GM18517 (cell line): ENCODE results near the gene JTB.
A peak's percentile ranks its signal among the peaks of the same experiment; 100 is the strongest.
"Not testable (repeated sequence)": the region's sequence is repeated elsewhere in the genome, so short reads cannot be mapped to it uniquely, and the experiment has no call there.

Experiments used
- ATAC-seq: cut with Tn5 transposase; IDR thresholded peaks from one replicate; pipeline ENCODE4 v1.9.1; 2021; ENCODE audit warnings: mild to moderate bottlenecking, moderate library complexity; ENCODE audit not compliant: unreplicated experiment

The JTB gene

DNA sequence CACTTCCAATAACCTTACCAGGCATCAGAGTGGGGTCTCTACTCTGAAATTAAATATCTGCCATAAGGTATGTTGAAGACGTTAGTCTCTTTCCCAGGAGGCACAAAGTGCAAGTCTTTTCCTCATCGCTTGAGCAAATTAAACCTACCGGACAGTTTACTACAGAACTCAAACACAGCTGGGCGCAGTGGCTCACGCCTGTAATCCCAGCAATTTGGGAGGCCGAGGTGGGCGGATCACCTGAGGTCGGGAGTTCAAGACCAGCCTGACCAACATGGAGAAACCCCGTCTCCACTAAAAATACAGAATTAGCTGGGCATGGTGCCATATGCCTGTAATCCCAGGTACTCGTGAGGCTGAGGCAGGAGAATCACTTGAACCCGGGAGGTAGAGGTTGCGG is 1.6 kb upstream of the JTB start:
- ATAC-seq, result not testable (repeated sequence)

DNA sequence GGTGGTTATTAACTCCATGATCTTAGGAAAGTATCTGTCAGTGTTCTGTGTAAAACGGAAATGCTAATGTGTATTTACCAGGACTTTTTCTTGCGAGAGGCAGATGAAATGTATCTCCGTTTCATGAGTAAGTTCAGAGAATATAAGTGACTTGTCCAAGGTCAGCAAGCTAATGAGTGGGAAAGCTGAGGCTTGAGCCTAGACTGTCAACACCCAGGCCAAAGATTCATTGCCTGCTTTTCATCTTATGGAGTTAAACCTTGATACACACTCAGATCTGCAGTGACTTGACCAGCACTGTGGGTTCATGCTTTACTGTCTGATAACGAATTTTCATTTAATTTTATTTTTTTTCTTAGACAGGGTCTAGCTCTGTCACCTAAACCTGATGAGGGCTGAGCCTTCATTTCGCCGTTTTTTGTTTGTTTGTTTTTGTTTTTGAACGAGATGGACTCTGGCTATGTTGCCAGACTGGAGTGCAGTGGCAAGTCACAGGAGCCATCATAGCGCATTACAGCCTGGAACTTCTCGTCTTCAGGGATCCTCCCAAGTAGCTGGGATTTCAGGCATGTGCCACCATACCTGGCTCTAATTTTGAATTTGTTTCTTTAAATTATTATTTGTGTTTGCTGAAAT is 918 bp upstream of the JTB start:
- ATAC-seq, result no peak

DNA sequence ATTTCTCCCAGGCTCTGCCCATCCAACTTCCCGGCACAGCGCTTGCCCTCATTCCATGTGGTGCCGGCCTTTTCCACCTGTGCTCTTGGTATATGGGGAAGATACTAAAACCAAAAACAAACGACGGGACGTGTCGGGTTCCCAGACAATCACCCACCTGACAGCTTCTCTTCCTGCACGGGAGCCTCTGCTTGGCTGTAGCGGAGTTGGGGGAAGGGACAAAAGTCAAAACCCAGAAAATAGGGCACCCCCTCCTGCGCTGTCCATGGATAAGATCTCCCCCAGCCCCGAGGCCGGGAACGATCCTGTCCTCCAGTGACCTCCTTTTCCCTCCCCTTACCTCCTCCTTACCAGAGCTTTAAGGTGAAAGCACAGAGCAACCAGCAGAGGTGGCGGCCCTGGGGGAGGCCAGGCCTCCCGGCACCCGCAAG is 640 bp downstream of the JTB start:
- no peak for ATAC-seq

DNA sequence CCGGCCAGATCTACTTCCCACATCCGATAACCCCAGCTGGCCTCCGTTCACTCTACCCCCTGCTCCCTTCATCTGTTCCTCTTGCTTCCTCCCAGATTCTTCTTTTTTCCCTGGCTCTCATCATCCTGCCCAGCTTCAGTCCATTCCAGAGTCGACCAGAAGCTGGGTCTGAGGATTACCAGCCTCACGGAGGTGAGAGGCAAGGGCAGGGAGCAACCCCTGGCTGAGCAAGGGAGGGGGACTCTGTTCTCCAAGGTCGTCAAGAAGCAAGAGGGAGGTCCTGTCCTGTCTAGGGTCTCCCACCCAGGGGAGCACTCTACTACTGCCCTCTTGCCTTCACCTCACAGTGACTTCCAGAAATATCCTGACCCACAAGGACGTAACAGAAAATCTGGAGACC is 3.9 kb downstream of the JTB start:
- no peak for ATAC-seq

DNA sequence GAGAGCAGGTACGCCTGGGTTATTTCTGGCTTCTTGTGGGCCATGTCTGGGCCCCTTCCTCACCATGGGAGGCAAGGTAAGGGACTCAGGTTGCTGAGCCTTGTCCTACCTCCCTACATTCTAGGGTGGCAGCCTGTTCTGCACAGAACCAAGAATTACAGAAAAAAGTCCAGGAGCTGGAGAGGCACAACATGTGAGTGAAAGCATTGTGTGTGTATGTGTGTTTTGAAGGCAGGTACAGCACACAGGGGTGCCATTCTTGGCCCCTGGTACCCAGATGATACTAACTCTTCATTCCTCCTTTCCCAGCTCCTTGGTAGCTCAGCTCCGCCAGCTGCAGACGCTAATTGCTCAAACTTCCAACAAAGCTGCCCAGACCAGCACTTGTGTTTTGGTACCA is 4.4 kb downstream of the JTB start:
- ATAC-seq, result no peak

DNA sequence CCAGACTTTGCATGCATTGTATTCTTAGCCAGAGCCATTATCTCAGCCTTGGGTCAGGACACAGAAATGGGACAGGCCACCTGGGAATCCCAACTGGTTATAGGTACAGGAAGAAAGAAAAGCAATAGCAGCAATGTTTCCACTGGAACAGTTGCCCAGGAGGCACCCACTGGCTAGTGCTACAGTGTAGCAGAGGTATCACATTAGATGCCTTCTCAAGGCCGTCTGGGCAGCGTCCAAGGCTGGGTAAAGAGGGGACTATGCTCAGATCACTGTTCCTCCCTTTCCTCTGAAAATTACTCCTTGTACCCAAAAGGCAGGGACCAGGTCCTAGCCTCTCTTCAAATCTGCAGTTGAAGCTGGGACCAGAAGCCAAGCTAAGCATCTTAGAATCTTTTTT is 7.1 kb downstream of the JTB start:
- ATAC-seq, result no peak

DNA sequence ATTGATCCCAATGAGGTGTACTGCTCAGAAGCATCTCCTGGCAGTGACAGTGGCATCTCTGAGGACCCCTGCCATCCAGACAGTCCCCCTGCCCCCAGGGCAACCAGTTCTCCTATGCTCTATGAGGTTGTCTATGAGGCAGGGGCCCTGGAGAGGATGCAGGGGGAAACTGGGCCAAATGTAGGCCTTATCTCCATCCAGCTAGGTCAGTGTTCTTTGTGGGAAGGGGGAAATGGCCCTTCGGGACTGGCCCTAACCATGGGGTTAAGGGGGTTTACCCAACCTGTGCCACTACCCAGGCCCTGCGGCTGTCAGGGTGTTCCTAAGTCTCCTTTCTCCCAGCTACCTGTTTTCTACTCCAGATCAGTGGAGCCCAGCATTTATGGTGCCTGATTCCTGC is 8.5 kb downstream of the JTB start:
- no peak for ATAC-seq

DNA sequence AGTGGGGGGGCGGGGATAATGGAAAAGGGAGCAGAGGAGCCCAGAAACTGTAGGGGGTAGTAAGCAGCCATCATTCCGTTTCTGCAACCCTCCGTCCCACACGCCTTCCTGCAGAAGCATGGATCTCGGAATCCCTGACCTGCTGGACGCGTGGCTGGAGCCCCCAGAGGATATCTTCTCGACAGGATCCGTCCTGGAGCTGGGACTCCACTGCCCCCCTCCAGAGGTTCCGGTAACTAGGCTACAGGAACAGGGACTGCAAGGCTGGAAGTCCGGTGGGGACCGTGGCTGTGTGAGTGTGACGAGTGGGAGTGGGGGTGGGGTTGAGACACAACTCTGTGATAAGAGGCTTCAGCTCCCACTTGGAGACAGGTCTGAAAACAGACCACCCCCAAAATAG is 9.1 kb downstream of the JTB start:
- no peak for ATAC-seq

DNA sequence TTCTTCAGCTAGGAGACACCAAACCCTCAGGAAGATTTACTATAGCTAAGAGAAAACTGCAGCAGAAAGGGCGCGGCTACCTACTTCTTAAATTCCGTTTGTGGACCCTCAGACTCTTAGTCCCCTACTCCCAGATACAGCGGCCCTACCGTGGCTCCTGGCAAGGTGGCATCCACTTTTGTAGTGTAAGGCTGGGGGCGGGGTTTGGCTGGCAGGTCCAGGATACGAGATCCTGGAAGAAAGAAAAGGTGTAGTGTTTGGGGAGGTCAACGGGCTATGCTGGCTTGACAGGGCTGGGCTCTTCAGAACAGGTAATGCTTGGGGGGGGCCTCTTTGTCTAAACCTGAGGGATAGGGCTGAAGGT is 9.5 kb downstream of the JTB start:
- ATAC-seq, result no peak

DNA sequence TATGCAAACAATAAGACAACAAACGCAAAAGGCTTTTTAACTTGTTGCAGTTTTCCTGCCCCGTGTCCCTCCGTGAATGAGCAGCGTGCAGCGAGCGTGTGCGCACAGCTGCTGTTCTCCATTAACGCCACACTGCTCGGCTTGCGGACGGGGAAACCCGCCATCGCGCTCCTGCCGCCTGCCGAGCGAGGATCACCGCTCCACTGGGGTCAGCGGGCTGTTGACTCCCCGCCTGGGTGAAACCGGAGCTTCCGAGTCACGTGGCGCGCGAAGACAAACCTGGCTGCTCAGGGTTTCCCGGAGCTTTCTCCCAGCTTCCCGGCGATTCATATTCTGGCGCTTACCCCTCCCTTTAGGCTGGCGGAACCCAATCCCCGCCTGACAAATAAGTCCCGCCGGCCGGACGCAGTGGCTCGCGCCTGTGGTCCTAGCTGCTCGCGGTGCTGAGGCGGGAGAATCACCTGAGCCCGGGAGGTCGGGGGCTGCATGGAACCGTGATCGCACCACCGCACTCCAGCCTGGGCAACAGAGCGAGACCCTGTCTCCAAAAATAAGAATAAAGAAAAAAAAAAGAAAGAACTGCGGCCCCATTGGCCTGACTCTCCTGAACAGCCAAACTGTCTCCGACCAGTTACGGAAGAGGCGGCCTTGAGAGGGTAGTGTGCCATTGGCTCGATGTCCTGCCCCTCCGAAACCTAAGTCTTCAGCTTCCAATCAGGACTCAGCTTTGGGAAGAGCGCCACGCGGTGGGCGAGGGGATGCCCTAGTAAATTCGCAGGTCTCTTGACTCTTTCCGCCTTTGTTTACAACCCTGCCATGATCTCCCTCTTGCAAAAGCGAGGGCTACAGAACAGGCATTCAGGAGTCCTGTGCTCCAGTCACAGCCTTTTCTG is 10.1 kb downstream of the JTB start, which contains the start of gene CREB3L4:
TSS of gene CREB3L4 (plus strand) at position 796 of the 893 bp plus-strand sequence. CDS start 624 bp downstream, outside the sequence.
- peak; percentile 82 for ATAC-seq

DNA sequence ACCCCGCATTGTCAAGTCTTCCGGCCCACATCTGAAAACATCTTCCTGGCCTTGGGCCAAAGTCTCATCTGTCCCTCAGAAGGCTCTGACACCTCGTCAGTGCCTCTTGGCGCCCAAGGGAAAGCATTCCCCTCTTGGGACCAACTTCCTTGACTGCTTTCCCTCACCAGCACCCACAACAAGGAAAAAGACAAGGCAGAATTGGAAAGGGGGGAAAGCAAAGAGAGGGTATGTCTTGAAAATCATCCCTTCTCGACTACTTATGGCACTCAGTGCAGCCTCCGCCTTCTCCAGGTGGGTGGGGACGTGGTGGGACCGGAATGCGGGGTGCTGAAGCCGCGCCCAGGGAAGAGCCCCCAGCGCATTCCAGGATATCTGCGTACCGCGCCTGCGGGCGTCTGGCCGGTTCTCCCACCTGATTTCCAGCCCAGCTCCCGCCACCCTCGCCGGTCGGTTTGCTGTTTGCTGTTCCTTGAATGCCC is 13.6 kb downstream of the JTB start:
- ATAC-seq, result peak; percentile 8

DNA sequence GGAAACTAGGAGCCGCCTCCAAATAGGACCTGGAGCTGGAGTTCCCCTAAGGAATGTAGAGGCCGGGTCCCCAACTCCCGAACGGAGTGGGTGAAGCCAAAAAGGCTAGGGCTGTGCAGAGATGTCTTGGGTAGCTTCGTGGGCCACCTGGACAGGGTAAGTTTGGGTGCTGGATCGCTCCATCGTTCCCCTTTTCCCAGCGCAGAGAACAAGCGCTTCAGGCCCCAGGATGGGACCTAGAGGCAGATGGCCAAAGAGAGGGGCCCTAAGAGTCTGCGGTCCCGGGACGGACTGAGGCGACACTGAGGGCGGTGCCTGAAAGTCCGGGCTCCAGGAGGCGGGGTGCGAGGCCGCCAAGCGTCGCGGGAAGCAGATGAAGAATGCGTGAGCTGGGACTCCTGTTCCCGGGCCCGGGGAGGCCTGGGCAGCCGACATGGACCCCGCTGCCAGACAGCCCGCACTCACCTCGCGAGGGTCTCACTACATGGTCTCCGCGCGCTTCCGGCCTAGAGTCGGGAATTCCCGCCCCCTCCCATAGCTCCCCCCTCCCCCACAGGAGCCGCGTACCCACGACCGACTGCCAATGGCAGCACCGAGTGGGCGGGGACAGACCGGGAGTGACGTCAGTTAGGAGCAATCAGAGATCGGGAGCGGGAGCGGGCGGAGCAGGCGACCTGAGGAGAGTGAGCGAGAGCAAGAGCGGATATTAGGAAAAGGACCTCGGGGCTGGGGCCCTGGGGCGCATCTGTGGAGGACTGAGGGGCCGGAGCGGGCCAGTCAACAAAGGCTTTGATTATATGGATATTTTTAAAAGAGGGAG is 14.2 kb downstream of the JTB start, which contains the start of gene SLC39A1:
TSS of gene SLC39A1 (minus strand) at position 508 of the 820 bp plus-strand sequence. CDS start 822 bp downstream, outside the sequence.
- ATAC-seq, result peak; percentile 43

DNA sequence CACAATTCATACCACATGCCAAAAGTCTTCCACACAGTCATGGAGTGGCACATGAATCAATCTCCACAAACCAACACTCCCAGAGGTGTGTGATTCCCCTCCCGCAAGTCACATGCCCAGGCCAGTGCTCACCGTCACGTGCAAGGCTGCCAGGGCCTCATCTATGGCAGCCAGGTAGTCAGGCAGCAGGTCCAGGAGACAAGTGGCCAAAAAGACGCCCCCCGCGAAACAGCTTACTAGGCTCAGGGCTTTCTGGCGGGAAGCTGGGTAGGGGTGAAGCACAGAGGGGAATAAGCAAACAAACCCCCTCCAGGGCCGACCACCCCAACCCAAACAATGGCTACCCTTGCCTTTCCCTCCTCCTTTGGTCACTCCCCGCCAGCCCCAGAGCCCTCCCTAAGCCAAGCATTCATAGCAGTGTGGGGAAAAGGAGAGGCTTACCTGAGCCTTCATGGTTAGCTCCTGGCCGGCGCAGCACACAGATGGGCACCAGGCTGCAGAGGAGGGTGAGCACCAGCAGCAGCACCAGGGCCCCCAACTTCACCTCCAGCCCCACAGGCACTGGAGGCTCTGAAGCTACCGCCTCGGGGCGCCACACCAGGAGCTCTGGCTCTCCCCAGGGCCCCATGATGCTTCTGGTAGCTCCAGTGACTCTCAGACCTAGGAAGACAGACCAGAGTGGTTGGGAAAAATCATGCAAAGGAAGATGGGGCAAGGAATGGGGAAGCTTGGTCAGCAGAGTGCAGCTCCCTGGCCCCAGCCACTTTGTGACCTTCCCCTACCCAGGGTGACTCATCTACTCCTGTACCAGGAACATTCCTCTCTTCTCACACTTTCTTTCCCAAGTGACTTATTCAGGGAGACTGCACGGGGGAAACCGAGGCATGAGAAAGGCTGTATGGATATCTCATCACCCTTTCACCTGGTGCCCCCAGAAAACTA is 15.1 kb downstream of the JTB start:
- no peak for ATAC-seq

DNA sequence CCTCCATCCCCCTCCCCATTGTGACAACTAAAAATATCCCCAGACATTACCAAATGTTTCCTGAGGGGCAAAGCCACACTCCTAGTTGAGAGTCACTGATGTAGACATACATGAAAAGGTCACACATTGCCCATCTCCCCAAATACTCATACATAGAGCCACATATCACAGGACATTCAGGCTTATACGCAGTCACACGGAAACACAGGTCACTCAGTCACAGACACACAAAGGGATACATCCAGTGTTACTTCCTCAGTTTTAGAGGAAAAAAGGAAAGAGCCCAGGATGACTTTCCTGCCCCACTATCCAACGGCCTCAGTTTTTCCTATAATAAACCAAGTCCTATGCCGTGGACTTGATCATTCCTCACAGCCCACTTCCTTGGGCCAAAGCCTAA is 16.1 kb downstream of the JTB start:
- no peak for ATAC-seq

DNA sequence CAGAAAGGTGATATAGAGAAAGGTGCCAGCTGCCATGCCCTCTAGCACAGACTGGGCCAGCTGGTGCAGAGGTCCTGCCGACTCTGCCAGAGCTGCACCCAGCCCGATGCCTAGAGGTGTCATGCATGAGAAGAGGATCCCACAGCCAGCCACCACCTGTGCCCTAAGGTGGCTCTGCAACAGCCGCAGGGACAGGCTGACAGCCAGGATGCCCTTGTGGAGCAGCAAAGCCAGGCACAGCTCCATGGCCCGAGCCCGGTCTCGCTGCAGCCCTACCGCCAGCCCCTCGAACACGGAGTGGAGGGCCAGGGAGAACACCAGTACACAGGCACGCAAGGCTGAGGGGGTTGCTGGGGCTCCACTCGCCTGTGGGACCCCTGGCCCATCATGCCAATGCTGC is 17.3 kb downstream of the JTB start:
- ATAC-seq, result no peak

DNA sequence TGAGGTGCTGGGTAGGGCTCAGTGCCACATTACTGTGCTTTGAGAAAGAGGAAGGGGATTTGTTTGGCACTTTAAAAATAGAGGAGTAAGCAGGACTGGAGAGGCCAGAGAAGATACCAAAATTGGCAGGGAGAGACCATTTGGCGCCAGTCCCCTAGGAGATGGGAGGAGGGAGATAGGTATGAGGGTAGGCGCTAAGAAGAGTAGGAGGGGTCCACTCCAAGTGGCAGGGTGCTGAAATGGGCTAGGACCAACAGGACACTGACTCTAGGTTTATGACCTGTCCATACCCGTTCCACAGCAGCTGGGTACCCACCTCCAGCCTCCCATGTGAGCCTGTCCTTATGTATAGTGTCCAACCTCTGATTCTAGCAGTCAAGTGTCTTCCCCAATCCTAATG is 18.0 kb downstream of the JTB start:
- ATAC-seq, result no peak

DNA sequence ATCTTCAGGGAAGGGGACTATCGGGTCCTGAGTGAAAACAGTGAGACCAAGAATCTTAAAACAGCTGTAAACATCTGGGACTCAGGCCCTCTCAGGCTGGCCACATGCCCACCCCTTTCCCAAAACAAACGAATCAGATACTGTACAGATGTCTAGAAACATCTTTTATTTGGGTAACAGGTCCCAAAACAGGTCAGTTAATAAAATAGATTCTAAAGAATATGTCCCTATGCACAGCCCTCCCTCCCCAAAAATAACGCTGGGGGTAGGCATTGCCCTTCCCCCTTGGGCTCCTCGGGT is 18.6 kb downstream of the JTB start:
- peak; percentile 3 for ATAC-seq

DNA sequence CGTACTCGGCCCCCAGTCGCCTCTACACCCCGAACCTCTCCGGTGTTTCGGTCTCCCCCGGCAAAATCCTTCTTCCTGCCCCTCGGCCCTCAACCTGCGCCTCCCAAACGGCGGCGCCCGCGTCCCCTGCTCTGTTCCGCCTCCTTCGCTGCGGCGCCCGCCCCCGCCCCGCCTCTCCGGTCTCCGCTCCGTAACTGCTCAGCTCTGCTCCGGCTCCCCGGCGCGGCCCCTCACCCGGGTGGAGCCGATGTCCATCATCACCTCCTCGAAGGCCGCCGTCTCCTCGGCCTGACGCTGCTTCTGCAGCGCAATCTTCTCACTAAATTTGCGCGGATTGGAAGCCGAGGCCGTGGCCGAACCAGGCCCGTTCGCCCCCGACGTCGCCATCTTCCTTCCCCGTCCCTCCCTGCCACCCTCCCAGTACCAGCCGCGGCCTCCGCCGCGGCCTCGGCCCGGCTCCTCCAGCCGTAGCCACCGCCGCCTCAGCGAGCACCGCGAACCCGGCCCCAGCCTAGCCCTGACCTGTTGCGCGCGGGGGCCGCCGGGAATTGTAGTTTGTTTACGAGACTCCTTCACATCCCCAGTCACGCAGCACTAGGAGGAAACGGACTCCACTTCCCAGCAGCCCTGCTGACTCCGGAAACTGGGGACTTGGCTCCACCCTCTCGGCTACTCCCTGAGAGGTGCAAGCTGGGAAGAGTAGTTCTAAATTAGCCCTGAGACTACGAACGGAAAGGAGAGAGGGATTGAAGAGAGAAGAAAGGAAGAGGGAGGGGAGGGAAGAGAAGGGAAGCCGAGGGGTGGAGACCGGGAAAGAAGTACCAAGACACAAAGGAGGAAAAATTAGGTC is 19.1 kb downstream of the JTB start, which contains the start of gene CRTC2:
TSS of gene CRTC2 (minus strand) at position 502 of the 850 bp plus-strand sequence. CDS start at position 387, 115 bp downstream.
- ATAC-seq, result peak; percentile 79

DNA sequence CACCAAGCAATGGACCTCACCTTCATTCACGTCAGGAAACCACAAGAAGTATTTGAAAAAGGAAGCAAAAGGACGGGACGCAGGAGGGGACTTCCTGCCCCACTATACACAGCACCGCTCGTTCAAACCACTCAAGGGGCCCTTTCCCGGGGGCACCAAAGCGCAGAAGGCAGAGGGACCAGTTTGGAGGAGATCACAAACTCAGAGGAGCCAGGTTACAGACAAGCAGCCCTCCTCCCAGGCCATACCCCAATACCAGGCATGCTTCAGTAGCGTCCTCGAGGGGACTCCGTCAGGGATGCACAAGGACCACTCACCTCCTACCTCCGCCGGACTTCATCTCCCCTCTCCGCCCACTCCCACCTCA is 19.7 kb downstream of the JTB start:
- ATAC-seq, result peak; percentile 19
